ENCODE measurements around the gene FAIM2. TPM values are rescaled to one million over a fixed set of nuclear protein-coding genes. Genes with fewer than 3 reads are reported as not detected.

Gene FAIM2
- total RNA-seq, result not detected

DNA sequence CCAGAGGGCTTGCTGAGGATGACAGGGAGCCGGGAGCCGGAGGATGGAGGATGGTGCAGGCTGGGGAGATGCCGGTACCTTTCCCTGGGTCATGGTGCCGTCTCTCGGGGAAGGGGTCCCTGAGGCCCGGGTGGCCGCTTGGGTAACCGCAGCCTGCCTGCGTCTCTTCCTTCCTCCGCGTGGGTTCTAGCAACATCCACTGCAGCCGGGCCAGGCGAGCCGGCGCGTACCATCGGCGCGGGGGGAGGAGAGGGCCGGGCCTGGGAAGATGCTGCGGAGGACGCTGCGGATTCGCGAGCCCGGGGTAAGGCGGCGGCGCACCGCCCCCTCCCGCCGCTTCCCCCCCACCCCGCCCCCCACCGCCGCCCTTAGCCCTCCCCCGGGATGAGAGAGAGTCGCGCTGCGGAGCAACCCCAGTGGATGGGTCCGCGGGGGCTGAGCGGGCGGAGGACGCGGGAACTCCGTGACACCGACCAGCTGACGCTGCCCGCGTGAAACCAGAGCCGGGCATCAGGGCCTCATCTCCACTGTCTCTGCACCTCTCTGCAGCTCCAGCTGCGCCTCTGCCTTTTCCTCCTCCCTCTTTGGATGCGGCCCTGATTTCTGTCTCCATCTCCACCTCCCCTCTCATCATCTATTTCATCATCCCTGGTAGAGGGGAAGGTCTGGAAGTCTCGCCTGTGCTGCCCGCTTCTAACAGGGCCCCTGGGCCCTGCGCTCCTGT, at the start of gene FAIM2:
Gene FAIM2 (minus strand): TSS at position 201 of the 724 bp plus-strand sequence. CDS start 108 bp downstream, at position 93.
- Histone ChIP-seq H3K27me3 (ENCODE audit: insufficient read depth, low read length) (peaks cover 14% of the 10 kb centered on the region), H3K9me3 (ENCODE audit: low read depth, low read length) (no peaks in the 10 kb centered on the region), H3K4me3 (ENCODE audit: low read length) (no peak within 1 kb of the TSS), H3K4me1 (ENCODE audit: insufficient read depth, low read length) (peaks cover 3% of the 10 kb centered on the region)

DNA sequence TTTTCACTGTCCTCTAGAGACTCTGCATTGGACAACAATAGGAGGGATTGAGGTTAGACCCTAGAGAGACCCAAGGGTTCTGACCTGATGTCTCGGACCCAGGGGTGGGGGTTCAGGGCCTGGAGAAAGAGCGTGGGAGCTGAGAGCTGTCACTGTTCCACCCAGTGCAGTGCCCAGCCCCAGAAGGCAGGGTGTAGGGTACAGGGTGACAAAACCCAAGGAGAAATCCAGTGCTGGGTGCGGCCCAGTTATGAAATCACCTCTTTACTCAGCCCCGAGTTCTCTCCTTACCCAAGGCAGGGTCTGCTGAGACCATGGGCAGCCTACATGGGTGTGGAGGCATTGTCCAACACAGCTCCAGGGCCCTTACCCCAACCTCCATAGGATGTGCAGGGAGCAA, 49.5 kb upstream of the FAIM2 start:
- H3K27me3 ChIP-seq (ENCODE audit: insufficient read depth, low read length), result peaks cover 49% of the 10 kb centered on the region
- H3K9me3 ChIP-seq (ENCODE audit: low read depth, low read length), result no peaks in the 10 kb centered on the region

DNA sequence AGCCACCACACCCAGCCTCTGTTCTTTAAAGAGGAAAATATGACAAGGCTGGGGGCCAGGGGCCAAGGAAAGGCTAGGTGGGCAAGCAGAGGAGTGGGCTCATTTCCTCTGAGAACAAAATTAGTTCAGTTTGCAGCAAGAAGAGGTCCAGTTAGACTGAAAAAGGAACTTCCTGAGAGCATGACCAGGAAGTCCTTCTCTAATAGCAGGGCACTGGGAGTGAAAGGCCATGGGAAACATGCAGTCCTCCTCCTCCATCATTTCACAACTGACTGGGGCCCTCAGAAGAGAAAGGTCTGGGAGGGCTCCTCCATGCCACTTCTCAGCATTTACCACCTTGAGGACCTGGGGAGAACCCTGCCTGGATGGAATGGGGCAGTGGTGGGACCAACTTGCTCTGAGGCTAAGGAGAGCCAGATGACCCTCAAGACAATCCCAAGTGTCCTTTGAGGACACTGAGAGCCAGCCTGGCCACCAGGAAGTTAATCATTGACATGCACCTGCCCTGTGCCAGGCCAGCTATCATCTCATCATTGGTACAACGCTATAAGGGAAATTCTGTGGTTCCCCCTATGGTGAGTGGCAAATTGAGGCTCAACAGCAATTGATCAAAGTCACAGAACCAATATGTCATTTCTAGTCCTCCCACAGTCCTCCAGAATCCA, 48.8 kb upstream of the FAIM2 start:
- H3K4me1 ChIP-seq (ENCODE audit: insufficient read depth, low read length), result peaks cover 23% of the 10 kb centered on the region

More for the DNA sequence above, 49.5 kb upstream of the FAIM2 start:
- H3K4me3 ChIP-seq (ENCODE audit: low read length), result no peak overlapping the region
- H3K4me1 ChIP-seq (ENCODE audit: insufficient read depth, low read length), result peaks cover 23% of the 10 kb centered on the region

DNA sequence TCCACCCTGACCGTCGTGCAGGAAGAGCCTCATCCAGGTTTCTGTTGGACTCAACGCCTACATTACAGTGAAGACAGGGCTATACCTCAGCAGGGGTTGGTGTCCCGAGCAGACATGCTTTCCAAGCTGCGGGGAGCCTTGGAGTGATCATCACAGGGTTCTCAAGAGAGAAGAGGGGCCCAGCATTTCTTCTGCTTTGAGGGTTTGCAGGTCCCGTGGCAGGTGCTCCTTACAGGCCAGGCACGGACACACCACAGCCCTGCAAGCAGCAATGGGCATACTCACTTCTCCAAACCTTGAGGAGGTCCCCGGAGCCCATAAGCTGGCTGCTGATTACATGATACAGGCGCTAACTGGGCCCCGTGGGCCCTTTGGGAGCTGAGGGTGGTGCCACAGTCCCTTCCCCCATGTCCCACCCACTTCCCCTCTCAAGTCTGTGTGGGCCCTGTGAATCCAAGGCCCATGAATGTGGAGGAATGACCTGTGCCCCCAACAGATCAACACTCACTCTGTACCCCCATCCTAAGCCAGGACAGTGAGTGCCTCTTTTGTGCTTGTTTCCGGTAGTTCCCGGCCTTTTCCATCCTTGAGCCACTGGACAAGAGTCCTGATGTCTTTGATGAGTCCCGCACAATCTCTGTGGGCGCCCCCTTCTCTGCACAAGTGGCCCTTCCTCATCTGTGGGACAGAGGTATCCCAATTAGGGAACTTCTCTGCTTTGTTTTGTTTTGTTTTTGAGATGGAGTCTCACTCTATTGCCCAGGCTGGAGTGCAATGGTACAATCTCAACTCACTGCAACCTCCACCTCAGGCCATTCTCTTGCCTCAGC, 47.9 kb upstream of the FAIM2 start:
- H3K9me3 ChIP-seq (ENCODE audit: low read depth, low read length), result no peaks in the 10 kb centered on the region
- H3K4me3 ChIP-seq (ENCODE audit: low read length), result no peak overlapping the region
- H3K27me3 ChIP-seq (ENCODE audit: insufficient read depth, low read length), result peaks cover 34% of the 10 kb centered on the region
- peaks cover 23% of the 10 kb centered on the region for H3K4me1 ChIP-seq (ENCODE audit: insufficient read depth, low read length)

More for the DNA sequence above, 48.8 kb upstream of the FAIM2 start:
- Histone ChIP-seq H3K27me3 (ENCODE audit: insufficient read depth, low read length) (peaks cover 43% of the 10 kb centered on the region), H3K4me3 (ENCODE audit: low read length) (no peak overlapping the region), H3K9me3 (ENCODE audit: low read depth, low read length) (no peaks in the 10 kb centered on the region)

DNA sequence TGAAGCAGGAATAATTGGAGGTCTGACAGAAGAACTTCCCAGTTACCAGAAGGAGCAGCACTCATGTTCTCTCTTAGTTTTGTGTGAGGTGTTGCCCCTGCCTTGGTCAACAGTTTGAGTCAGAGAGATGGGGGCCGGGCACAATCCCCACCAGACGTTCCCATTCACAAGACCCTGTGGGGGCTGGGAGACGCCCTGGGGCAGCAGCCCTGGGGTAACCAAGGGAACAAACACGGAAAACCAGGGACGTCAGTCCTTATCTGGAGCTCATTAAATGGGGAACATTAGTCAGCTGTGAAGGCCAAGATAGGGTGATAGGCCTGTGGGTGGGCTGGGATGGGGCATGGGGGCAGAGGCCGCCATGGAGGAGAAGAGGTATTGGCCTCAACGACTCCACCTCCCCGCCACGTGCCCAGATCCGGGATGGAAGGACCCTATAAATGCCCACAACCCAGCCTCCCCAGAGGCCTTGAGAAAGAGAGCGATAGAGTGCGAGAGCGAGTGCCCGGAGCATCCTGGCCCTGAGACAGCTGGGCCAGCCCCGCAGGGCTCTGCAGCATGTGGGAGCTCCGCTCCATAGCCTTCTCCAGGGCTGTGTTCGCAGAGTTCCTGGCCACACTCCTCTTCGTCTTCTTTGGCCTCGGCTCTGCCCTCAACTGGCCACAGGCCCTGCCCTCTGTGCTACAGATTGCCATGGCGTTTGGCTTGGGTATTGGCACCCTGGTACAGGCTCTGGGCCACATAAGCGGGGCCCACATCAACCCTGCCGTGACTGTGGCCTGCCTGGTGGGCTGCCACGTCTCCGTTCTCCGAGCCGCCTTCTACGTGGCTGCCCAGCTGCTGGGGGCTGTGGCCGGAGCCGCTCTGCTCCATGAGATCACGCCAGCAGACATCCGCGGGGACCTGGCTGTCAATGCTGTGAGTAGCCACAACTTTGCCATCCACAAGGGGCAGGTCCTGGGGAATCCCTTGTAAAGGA, 46.9 kb upstream of the FAIM2 start, which contains the start of gene AQP2:
Gene AQP2 (plus strand): TSS at position 465 of the 979 bp plus-strand sequence. CDS start 94 bp downstream, at position 559.
- H3K9me3 ChIP-seq (ENCODE audit: low read depth, low read length), result no peaks in the 10 kb centered on the region
- peaks cover 14% of the 10 kb centered on the region for H3K4me1 ChIP-seq (ENCODE audit: insufficient read depth, low read length)
- H3K27me3 ChIP-seq (ENCODE audit: insufficient read depth, low read length), result peaks cover 23% of the 10 kb centered on the region
- H3K4me3 ChIP-seq (ENCODE audit: low read length), result no peak within 1 kb of the TSS

DNA sequence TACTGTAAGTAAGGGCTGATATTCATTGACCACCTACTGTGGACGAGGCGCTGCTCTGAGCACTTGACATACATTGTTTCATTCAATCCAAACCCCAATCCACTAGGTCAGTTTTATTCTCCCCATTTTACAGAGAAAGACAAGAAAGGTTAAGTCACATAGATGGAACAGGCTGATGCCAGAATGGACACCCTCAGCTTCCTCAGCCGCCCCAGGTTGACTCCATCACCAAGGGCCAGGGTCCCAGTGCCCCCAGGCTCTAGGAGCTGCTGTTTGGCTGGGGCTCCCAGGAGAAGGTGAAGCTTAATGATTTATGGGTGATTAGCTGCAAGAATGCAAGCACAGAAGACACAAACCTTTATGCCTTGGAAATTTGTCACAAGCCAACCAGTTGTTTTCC, 46.2 kb upstream of the FAIM2 start:
- peaks cover 16% of the 10 kb centered on the region for H3K27me3 ChIP-seq (ENCODE audit: insufficient read depth, low read length)
- no peak overlapping the region for H3K4me3 ChIP-seq (ENCODE audit: low read length)
- H3K4me1 ChIP-seq (ENCODE audit: insufficient read depth, low read length), result peaks cover 16% of the 10 kb centered on the region
- no peaks in the 10 kb centered on the region for H3K9me3 ChIP-seq (ENCODE audit: low read depth, low read length)

DNA sequence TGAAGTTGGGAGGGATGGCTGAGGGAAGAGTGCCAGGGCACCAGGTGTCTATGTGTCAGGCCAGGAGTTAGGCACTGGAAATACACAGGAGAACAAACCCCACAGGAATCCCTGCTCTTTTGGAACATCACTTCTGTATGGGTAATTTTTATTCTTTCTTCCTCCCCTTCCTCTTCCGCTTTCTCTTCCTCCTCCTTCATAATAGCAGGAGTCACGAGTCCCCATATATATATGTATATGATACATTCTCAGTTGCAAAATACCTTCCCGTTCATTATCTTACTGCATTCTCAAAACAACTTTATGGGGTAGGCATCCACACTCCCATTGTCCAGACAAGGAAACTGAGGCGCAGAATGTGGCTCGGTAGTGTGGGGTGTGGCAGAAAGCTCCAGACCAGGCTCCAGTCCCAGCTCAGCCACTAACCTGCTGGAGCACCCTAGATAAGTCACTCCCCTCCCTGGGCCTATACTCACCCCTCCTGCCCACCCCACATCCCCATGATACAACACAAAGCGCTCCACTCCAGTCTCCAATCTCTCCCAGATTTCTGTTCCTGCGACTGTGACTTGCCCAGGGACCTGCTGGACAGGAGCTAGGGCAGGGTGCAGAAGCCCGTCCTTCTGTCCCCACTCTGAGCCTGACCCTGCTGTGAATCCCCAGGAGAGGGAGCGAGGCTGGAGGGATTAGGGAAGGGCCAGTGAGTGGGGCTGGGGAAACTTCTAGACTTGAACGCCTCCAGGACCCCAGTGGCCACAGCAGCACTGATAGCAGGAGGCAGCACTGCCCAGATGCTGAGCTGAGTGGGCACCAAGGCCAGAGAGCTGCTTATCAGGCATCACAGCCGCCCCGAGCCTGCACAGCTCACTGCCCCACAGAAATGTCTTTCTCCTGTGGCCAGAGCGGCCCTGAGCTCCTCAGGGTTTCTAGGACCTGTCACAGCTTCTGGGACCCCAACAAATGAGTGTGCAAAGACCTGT, 45.5 kb upstream of the FAIM2 start:
- Histone ChIP-seq H3K27me3 (ENCODE audit: insufficient read depth, low read length) (peaks cover 9% of the 10 kb centered on the region), H3K4me3 (ENCODE audit: low read length) (no peak overlapping the region), H3K4me1 (ENCODE audit: insufficient read depth, low read length) (peaks cover 18% of the 10 kb centered on the region), H3K9me3 (ENCODE audit: low read depth, low read length) (no peaks in the 10 kb centered on the region)

DNA sequence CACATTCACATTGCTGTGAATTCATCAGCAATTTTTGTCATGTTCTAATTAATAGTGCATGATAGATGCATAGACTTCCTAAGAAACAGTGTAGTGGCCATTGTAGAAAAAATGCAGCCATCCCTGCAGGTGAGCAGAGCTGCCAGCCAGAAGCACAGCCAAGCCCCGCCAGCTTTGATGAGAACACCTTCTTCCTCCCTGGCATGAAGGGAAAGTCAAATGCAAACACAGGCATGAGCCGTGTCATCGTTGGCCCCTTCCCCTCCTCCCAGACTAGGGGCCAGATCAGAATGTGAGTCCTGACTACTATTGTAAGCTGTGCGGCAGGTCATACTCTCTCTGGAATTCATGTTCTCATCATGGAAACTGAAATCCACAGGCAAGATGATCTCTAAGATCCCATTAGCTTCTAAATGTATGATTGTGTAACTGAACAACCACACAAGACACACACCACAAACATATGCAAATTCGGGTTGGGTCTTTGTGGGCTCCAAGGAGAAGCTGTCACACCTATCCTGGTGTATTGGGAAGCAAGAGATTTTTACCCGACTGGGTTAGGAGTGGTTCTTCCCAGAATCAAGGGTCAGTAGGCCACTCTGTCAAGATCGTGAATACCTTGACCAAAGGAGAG, 44.0 kb upstream of the FAIM2 start:
- no peaks in the 10 kb centered on the region for H3K27me3 ChIP-seq (ENCODE audit: insufficient read depth, low read length)
- peaks cover 31% of the 10 kb centered on the region for H3K4me1 ChIP-seq (ENCODE audit: insufficient read depth, low read length)
- no peaks in the 10 kb centered on the region for H3K9me3 ChIP-seq (ENCODE audit: low read depth, low read length)
- H3K4me3 ChIP-seq (ENCODE audit: low read length), result no peak overlapping the region

DNA sequence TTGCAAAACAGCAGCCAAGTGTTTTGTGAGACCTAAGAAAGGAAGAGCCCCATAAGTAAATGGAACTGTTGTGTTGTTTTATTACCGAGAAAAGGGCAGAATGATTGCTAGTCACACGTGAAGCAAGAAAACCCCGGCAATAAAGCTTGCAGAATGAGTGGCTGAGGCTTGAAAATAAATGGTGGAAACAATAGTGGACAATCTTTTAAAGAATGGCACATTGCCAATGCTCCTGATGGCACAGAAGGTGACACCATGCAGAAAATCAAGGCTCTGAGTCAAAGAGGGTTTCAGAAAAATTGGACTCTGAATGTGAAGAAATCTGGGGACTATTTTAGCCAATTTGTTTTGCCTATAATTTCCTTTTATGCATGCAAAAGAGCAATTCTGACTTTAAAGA, 42.8 kb upstream of the FAIM2 start:
- H3K27me3 ChIP-seq (ENCODE audit: insufficient read depth, low read length), result no peaks in the 10 kb centered on the region
- no peak overlapping the region for H3K4me3 ChIP-seq (ENCODE audit: low read length)
- peaks cover 35% of the 10 kb centered on the region for H3K4me1 ChIP-seq (ENCODE audit: insufficient read depth, low read length)
- H3K9me3 ChIP-seq (ENCODE audit: low read depth, low read length), result no peaks in the 10 kb centered on the region

DNA sequence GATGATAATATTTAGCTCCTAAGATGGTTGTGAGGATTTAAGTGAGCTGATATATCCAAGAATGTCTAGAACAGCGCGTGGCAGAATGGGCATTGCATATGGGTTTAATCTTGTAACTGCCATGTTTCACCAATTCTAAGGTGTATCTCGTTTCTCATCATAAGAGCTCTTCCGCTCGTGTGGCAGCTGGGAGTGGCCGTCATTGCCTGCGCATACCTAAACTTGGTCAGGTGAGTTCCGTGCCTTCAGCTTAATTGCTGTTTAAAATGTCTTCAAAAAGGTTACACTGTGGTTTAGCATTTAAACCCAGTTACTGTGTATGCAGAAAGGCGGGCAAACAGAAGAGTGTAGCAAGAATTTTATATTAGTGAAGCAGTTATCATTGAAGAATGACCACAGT, 42.4 kb upstream of the FAIM2 start:
- H3K27me3 ChIP-seq (ENCODE audit: insufficient read depth, low read length), result no peaks in the 10 kb centered on the region
- H3K4me3 ChIP-seq (ENCODE audit: low read length), result no peak overlapping the region
- H3K9me3 ChIP-seq (ENCODE audit: low read depth, low read length), result no peaks in the 10 kb centered on the region
- H3K4me1 ChIP-seq (ENCODE audit: insufficient read depth, low read length), result peaks cover 35% of the 10 kb centered on the region

DNA sequence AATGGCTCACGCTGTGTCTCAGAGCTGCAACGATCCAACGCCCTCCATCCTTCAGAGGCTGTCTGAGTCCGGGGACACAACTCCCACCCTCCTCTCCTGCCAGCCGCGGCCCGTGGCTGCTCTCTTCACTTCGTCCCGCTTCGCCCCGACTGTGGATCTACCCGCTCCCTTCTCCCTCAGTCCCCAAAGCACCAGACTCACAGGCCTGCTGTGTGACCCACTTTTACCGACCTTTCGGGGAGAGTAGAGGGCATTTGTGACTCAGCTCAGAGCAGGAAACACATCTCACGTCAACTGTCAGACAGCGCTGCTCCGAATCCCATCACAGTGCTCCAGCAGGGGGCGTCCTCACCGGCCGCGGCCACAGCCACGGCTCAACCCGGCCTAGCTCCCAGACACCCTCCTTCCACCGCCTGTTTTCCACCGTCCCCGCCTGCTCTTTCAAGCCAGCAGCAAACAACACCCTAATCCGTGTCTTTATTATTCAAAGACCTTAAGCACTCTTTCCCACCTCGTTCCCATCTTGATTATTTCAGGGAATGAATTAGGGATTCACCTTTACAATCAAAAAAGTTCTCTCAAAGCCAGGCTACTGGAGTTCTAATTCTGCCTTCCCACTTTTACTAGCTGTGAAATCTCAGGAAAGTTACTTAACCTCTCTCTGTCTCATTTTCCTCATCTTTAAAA, 41.8 kb upstream of the FAIM2 start:
- Histone ChIP-seq H3K9me3 (ENCODE audit: low read depth, low read length) (no peaks in the 10 kb centered on the region), H3K4me1 (ENCODE audit: insufficient read depth, low read length) (peaks cover 35% of the 10 kb centered on the region), H3K27me3 (ENCODE audit: insufficient read depth, low read length) (no peaks in the 10 kb centered on the region), H3K4me3 (ENCODE audit: low read length) (no peak overlapping the region)

DNA sequence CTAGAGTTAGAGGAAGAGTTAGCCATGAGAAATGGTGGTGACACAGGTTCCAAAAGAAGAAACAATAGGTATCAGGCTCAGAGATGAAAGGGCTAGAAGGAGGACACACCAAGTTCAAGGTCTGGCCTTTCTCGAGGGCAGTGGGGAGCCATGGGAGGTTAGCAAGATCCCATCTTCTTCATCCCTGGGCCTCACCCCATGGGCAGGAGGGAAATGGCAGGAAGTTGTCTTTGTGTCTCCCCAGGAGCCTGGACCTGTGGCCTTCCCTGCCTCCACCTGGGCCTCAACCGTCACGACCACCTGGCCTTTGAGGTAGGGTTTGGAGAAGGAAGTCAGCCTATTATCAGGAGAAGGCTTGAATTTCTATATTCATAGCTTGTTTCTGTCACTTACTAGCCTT, 41.0 kb upstream of the FAIM2 start:
- no peaks in the 10 kb centered on the region for H3K9me3 ChIP-seq (ENCODE audit: low read depth, low read length)
- H3K4me1 ChIP-seq (ENCODE audit: insufficient read depth, low read length), result peaks cover 35% of the 10 kb centered on the region
- no peak overlapping the region for H3K4me3 ChIP-seq (ENCODE audit: low read length)
- no peaks in the 10 kb centered on the region for H3K27me3 ChIP-seq (ENCODE audit: insufficient read depth, low read length)
